Neural cell (in vitro differentiated cells): ENCODE data around the gene RSPH9.

Experiments used
- EP300 ChIP-seq: fragments of 450-650 bp; conservative IDR thresholded peaks from 2 replicates; pipeline ENCODE4 v1.6.1; 2014; ENCODE audit warnings: antibody characterized with exemption, mild to moderate bottlenecking, moderate library complexity; ENCODE audit not compliant: poor library complexity, severe bottlenecking
- EZH2 ChIP-seq: fragments of 200-600, 300-800 bp; shearing (Covaris generic), sonication (generic); IDR thresholded peaks from 2 replicates; pipeline ENCODE4 v1.6.1; 2014; ENCODE audit warnings: antibody characterized with exemption, low read length, borderline replicate concordance, mild to moderate bottlenecking; ENCODE audit not compliant: insufficient read depth, poor library complexity, severe bottlenecking
- MXI1 ChIP-seq: fragments of 450-650 bp; conservative IDR thresholded peaks from 2 replicates; pipeline ENCODE4 v1.6.1; 2014; ENCODE audit warnings: antibody characterized with exemption, mild to moderate bottlenecking; ENCODE audit not compliant: poor library complexity, severe bottlenecking
- POLR2AphosphoS5 ChIP-seq: IDR thresholded peaks from 2 replicates; pipeline ENCODE4 v1.6.1; 2012
- RAD21 ChIP-seq: fragments of 450-650 bp; conservative IDR thresholded peaks from 2 replicates; pipeline ENCODE4 v1.6.1; 2014; ENCODE audit warnings: antibody characterized with exemption, mild to moderate bottlenecking, moderate library complexity
- SMC3 ChIP-seq: fragments of 450-650 bp; conservative IDR thresholded peaks from 2 replicates; pipeline ENCODE4 v1.6.1; 2014; ENCODE audit warnings: antibody characterized with exemption, mild to moderate bottlenecking, moderate library complexity; ENCODE audit not compliant: poor library complexity
- TAF1 ChIP-seq: IDR thresholded peaks from 2 replicates; pipeline ENCODE4 v1.6.1; 2012; ENCODE audit warnings: low read depth
- TF ChIP-seq, protein P1 (sequence below): fragments of 450-650 bp; IDR thresholded peaks from 2 replicates; pipeline ENCODE4 v1.5.1; 2014; ENCODE audit warnings: antibody characterized with exemption, mild to moderate bottlenecking, moderate library complexity; ENCODE audit not compliant: poor library complexity, severe bottlenecking
- TF ChIP-seq, protein P2 (sequence below): IDR thresholded peaks from 2 replicates; pipeline ENCODE4 v1.6.1; 2012; ENCODE audit warnings: borderline replicate concordance

DNA sequence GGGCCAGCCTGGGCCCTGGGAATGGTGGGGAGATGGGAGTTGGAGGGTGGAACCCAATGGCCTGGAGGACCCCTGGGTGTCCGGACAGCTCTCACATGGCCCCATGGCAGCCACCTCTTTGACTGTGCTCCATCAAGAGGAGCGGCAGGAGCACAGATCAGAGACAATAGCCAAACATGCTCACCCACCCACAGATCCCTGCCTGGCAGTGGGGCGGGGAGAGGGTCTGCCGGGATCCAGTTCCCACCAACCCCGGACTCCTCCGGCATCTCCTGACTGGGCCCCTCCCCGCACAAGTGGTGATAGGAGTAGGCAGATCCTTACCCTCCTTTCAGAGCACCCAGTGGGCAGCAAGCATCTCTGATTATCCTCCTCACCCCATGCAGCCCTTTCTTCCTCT, 74.7 kb downstream of the RSPH9 start:
- TF ChIP-seq, protein P1, sequence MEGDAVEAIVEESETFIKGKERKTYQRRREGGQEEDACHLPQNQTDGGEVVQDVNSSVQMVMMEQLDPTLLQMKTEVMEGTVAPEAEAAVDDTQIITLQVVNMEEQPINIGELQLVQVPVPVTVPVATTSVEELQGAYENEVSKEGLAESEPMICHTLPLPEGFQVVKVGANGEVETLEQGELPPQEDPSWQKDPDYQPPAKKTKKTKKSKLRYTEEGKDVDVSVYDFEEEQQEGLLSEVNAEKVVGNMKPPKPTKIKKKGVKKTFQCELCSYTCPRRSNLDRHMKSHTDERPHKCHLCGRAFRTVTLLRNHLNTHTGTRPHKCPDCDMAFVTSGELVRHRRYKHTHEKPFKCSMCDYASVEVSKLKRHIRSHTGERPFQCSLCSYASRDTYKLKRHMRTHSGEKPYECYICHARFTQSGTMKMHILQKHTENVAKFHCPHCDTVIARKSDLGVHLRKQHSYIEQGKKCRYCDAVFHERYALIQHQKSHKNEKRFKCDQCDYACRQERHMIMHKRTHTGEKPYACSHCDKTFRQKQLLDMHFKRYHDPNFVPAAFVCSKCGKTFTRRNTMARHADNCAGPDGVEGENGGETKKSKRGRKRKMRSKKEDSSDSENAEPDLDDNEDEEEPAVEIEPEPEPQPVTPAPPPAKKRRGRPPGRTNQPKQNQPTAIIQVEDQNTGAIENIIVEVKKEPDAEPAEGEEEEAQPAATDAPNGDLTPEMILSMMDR = no peak
- TF ChIP-seq, protein P2, sequence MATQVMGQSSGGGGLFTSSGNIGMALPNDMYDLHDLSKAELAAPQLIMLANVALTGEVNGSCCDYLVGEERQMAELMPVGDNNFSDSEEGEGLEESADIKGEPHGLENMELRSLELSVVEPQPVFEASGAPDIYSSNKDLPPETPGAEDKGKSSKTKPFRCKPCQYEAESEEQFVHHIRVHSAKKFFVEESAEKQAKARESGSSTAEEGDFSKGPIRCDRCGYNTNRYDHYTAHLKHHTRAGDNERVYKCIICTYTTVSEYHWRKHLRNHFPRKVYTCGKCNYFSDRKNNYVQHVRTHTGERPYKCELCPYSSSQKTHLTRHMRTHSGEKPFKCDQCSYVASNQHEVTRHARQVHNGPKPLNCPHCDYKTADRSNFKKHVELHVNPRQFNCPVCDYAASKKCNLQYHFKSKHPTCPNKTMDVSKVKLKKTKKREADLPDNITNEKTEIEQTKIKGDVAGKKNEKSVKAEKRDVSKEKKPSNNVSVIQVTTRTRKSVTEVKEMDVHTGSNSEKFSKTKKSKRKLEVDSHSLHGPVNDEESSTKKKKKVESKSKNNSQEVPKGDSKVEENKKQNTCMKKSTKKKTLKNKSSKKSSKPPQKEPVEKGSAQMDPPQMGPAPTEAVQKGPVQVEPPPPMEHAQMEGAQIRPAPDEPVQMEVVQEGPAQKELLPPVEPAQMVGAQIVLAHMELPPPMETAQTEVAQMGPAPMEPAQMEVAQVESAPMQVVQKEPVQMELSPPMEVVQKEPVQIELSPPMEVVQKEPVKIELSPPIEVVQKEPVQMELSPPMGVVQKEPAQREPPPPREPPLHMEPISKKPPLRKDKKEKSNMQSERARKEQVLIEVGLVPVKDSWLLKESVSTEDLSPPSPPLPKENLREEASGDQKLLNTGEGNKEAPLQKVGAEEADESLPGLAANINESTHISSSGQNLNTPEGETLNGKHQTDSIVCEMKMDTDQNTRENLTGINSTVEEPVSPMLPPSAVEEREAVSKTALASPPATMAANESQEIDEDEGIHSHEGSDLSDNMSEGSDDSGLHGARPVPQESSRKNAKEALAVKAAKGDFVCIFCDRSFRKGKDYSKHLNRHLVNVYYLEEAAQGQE = no peak
- TF ChIP-seq EZH2 = no peak
- no peak for TF ChIP-seq SMC3
- TF ChIP-seq RAD21 = no peak
- TF ChIP-seq MXI1 = no peak
- TF ChIP-seq TAF1 = no peak
- TF ChIP-seq POLR2AphosphoS5 = no peak
- no peak for TF ChIP-seq EP300
